HG02938 (cell line): ENCODE measurements around the gene ALDH3A1.

Experiments used
- ATAC-seq: cut with Tn5 transposase; IDR thresholded peaks from one replicate; pipeline ENCODE4 v1.9.1; 2021; ENCODE audit warnings: mild to moderate bottlenecking, moderate library complexity; ENCODE audit not compliant: unreplicated experiment

Gene ALDH3A1

DNA sequence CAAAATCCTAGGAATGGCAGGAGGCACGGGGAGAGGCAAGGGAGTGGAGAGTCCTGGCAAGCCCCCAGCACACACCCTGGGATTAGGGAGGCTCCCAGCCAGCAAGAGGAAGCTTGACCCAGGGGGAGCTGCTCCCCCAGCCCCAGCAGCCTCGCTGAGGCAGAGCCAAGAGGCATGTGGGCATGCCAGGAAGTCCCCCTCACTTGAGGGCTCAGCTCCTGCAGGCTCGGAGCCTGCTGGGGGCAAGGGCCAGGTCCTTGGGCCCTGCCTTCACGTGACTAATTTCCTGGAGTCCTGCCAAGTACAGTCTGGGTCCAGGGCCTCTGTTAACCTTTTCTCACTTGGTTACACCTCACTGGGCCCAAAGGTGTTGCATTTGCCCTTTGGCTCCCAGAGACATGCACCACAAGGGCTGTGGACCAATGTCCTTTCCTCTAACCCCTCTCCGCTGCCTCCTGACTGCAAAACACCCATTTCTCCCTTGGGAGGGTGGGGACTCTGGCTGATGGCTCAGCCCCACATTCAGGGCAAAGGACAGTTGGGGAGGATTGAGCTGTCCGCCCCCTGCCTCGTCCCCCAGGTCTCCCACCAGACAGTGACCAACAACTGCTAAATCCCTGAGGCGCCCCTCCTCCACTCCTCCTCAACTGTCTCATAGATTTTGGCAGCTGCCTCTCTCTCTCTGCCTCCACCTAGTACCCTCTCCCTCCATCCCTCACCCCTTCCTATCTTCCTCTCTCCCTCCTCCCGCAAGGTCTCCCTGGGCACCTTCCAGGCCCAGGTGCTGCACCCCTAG, 27.3 kb downstream of the ALDH3A1 start:
- no peak for ATAC-seq

DNA sequence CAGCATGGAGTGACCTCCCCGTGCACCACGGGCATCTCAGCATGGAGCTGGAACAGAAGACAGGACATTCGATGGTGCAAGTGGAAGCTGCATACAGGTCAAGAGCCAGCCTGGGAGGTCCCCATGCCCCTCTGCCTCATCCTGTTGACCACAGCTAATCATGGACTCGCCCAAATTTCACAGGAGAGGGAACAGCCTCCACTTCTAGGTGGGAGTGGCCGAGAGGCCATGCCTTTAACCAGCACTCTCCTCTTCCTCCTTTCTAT, 28.0 kb downstream of the ALDH3A1 start:
- ATAC-seq: no peak

DNA sequence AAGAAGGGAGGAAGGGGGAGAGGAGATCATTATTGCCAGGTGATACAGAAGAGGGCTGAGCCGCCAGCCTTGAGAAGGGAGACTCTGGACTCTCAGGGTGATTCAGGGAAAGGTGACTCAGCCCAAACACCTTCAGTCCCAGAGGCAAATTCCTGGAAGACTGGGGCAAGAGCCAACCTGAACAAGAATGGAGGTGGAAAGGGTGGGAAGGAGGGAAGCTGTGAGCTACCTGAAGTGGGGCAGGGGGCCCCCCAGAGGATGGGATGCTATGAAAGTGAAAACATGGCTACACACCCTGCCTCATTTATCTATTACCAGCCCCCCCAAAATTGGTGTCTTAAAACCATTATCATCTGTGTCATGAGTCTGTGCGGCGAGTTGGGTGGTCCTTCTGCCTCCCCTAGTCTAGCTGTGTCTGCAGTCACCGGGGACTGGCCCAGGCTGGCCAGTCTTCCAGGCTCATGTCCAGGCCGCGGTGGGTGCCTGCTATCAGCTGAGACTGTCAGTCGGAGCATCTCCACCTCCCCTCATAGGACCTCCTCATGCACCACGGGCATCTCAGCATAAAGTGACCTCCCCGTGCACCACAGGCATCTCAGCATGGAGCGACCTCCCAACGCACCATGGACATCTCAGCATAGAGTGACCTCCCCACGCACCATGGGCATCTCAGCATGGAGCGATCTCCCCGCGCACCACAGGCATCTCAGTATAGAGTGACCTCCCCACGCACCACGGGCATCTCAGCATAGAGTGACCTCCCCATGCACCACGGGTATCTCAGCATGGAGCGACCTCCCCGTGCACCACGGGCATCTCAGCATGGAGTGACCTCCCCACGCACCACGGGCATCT, 28.5 kb downstream of the ALDH3A1 start:
- ATAC-seq: no peak

DNA sequence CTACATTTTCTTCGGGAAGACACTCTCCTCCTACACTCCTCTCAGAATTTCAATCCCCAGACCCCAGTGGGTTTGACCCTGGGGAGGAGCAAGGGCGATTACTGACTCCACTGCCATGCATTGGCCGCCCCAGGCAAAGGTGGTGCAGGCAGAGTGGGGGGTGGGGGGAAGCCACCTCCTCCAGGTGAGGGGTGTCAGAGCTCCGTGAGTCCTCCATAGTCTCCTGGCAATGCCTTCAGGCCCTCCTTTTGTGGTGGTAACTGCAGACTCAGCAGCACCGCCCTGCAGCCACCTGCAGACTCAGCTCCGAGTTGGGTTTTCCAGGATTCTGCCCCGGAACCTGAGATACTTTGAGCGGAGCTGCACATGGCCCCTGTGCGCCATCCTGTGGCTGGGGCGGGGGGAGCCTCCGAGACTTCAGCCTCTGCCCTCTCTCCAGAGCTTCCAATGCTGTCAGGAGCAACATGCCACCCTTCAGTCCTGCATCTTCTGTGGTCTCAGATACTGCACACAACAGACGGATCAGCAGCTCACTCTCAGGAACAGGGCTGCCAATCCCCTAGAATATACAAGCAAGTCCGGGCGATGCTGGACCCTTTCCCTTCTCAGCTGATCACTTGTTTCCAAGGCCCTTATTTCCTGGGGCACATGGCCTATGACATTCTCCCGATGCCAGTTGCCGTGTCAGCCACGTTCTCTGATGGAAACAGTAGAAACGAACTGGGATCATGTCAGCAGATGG, 29.3 kb downstream of the ALDH3A1 start:
- no peak for ATAC-seq

DNA sequence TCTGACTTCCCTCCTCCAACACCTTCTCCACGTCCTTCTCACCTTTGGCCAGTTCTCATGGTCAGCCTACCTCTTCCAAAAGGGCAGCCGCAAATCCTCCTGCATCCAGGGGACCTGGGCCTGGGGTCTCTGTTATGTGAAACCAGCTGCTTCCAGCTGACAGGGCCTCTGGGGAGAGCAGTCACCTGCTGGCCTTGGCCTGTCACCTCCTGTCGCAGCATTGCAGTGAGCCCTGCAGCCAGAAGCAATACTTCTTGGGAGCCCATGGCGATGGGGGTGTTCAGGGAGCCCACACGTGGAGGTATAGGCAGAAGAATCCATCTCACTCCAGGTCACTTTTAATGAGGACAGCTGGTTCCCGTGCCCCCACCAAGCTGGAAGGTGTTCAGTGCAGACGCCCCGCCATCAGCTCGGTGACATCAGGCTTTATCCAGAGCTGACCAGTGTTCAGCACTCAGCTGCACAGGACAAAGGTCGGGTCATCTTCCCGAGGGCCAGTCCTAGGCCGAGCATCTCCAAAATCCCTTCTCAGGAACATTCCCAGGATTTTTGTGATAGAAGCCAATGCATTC, 30.0 kb downstream of the ALDH3A1 start:
- ATAC-seq: no peak

DNA sequence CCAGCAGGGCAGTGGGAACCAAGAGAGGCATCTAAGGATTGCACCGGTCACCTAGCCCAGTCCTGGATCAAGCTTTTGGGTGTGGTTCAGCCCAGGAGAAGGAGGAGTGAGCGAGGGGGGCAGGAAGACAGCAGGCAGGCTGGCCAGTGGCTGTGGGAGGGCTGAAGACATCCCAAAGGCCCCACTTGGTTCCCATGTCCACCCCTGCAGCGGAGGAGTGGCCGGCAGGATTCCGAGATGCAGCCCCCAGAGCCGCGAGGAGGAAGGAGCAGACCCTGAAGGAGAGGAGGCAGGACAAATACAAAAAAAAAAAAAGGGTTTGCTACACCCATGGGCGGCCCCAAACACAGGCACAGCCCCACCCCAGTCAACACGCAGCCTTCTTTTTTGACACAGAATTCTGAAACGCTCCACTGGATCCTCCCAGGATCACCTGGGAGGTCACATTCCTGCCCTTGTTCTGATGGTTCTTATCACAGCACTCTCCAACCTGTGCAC, 30.6 kb downstream of the ALDH3A1 start:
- ATAC-seq: no peak

DNA sequence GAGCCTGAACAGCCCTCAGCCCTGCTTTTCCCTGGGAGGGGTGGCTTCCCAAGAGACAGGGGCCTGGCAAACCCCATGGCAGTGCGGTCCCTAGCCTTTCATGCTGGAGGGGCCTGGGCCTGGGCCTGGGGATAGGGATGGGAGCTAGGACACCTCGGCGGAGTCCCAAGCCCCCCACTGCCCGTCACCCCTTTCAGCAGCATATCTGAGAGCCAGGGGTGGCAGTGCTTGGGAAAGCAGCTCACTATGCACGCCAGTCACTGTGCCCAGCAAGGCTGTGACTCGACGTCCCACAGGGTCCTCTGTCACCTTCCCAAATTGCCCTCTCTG, 31.1 kb downstream of the ALDH3A1 start:
- ATAC-seq: no peak

DNA sequence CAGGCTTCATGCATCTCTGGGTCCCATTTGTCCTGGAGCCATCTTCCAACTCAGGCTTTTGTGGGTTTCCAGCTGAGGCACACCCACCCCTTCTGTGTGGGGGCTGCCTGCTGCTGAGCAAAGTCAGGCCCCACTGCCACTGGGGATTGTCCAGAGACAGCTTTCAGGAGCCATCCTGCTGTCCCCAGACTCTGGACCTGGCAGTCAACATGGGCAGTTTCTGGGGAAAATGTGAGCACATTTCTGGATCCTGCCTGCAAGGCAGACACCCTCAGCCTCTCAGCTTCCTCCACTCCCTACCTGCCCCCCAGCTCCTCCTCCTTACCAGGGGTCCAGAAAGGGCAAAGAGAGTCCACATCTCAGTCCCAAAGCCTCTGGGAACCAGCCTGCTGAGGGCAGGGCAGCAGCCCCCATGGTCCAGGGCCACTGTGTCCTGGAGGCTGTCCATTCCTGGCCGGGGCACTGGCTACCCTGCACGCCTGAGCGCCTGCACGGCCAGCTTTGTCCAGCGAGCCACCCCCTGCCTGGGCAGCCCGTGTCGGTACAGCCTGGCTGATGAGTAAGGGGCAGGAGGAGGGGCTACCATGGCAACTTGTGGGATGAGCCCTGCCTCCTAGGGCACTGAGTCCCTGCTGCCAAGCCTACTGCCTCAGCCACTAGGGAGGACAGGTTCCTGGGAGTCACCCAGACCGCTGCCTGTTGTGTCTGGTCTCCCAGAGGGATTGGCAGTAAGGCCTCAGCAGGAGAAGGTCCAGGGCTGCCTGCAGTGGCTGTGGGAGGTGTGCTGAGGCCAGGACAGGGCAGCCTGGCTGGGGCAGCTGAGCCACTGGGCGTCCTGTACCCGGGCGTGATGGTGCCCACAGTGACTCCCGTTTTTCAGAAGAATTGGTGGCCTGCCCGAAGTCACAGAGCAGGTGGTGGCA, 31.7 kb downstream of the ALDH3A1 start, which contains the start of gene SLC47A2:
Gene SLC47A2, minus strand, starts transcription at position 477 of the 923 bp plus-strand sequence. Its CDS starts 29 bp downstream, at position 448.
- ATAC-seq: no peak

DNA sequence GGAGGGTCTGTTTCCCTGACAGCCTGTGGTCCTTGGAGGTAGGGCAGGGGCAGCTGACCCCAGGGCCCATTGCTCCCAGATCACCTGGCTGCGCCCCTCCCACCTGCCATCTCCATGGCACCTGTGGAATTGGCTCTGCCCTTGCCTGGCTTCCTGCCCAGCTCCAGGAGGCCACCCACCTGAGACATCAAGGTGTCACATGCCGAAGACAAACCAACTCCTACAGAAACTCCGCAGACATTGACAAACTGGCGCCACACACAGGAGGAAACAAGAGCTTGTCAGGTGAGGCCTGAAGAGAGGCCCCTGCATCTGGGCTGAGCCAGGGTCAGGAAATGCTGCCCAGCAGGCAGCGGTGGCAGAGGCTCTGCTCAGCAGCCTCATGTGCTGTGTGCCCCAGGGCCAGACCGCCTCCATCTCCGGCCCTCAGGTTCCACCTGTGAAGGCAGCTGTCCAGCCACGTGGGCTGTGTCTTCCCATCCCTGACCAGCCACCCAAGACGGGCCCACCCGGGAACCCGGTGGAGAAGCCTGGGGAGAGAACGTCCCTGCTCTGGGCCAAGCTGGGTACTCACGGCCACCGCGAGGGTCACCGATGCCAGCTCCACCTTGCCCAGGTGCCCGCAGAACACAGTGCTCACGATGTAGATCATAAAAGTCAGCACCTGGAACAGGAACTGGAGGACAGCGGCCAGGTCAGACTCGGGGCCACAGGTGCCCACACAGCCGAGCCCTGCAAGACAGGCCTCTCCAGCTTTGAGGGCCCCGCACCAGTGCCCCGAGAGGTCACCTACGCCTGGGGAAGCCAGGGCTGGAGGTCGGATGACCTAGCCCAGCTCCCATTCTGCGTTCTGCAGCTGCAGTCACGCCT, 33.3 kb downstream of the ALDH3A1 start:
- no peak for ATAC-seq

DNA sequence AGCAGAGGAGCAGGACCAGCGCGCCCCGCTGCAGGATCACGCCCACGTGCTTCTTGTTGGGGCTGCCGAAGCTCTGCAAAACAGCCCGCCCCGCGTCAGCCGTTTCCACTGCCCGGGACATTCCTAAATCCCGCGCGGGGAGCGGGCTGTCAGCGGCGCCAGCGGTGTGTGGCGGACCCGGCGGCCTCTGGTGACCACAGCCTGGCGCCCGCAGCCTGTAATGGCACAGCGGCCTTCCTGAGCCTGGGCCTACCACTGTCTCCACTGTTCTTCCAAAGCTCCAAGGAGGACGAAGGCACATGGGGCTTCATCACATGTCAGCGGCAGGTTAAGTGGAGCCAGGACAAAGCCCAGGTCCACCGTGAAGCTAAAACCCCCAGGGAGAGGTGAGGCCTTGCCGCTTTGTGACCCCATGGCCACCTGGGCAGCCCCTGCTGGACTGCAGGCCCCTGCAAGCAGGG, 34.2 kb downstream of the ALDH3A1 start:
- ATAC-seq: no peak

DNA sequence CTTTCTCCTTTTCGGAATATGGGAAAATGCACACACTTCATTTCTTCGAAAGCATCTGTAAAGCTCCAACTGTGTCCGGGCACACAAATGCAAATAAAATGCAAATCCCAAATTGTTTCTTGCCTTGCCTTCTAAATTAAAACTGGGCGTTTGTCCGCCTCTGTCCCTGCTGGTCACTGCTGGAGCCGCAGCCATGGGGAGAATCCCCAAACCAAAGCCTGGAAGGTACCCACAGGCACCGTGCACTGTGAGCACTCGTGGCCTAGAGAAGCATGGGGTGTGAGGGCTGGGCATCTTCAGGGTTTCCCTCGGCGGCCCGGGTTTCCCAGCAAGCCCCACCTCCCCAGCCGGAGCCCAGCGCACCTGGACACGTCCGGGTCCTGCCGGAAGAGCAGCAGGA, 34.6 kb downstream of the ALDH3A1 start:
- no peak for ATAC-seq

DNA sequence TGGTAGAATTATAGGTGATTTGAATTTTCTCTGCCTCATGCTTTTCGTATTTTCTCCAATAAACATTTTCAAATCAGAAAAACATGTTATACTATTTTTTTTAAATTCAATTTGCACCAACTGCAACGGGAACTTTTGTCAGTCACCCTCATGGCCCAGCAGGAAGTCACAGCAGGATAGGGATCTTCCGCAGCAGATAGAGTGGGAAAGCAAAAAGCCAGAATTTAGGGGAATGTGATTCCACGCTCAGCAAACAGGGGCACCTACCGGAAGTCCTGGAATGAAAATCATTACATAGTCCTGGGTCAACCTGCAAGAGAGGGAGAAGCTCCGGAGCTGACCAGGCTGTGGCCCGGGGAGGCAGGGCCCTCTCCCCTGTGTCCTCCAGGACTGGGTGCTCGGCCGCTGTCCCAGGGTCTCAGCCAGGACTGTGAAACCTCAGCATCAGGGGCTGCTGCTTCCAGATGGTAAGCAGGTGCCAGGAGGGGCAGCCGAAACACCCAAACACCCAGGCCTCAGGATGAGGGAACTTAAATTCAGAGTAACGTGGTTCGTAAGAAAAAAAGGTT, 35.6 kb downstream of the ALDH3A1 start:
- ATAC-seq: no peak

DNA sequence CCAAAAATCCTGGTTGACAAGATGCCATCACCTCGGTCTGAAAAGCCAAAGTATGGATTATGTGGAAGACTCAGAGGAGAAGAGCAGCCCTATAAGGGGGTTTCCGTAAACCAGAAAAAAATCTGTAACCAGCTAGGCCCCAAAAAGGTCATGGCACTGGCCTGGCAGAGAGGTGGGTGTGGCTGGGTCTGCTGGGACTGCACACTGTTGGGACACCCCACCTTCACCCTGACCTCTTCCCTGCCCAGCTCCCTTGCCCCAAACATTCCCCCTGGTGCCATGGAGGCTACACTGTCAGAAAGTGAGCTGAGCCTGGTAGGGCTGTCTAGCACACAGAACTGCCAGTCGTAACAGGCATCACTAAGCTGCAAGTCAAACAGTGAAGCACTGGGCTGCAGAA, 38.3 kb downstream of the ALDH3A1 start:
- ATAC-seq: no peak

DNA sequence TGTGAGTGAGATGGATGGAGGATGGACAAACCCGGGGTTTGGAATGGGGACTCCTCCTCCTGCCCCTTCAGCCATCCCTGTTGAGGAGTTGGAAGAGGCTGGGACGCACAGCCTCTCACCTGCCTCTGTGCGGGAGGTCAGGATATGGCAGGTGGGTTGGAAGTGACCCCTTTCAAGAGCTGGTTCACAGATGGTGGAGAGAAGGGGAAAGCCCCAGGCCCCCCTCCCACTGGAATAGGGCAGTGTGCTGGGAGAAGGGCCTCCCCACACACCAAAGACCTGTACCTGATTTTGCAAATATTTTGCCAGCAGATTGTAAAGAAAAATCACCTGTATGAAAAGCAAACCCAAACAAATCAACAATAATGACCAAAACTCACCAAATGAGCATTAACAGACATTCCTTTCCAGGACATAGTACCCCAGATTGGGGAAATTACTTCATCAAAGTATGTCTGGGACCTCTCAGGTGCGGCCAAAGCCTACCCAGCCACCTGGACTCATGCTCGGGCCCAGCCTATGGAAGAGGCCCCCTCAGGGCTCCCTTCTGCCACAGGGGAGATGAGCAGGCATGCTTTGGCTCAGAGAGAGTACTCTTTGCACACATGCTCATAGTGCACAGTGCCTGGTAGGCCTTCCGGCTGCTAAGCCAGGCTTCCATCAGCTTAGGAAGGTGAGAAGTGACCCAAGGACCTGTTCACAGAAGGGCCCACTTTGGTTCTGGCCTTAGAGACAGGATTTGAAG, 39.5 kb downstream of the ALDH3A1 start:
- no peak for ATAC-seq

DNA sequence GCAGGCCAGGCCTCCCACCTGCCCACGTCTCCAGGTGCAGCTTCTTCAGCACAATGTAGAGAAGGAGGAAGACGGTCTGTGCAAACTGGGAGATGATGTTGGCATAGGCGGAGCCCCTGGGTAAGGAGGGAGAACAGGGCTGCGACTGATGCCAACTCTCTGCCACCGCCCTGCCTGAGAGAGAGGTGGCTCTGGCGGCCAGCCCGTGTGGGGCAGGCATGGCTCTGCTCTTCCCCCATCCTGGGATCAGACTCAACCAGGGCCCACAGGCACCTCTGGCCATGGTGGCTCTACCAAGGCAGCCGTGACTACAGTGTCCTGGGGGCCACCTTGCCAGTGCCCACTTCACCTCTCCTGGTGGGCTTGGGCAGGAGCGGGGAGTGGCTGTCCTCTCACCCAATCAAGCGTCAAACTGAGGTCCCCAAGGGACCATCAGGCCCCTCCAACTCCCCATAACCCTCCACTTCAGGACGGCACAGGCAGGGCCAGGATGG, 40.3 kb downstream of the ALDH3A1 start:
- ATAC-seq: no peak

DNA sequence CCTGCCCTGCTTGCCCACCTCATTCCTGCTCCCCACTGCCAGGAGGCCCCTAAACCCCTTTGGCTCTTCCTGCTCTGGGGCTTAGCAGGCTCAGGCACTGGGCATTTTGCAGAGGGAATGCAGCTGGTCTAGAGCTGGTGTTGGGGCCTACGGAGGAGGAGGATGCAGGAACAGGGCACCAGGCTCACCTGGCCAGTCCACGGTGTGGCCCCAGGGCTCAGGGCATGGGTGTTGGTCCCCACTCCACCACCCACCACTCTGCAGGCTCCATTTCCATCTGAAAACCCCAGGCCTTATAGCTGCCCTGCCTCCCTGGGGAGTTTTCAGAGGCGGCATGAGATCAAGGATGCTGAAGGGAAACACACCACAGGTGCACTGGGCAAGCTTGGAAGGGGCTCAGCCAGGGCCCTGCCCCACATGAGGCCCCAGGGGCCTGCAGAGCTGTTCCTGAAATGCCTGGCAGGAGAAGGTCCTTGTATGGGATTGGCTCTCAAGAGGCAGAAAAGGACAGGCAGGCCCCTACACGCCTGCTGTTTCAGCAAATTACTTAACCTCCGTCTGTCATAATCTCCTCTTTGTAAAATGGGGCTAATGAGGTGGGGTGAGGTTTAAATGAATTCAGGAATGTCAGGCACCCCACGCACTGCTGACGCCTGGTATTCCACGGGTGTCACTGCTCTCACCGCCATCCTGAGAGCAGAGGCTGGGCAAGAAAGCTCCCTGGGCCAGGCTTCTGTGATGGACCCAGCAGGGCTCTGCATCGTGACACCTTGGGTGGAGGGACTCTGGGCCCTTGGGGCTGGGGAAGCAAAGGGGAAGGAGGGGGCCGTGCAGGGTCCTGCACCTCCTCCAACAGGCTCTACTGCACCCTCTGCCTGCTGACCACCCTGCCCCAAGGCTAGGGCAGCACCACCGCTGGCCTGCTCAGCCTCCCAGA, 41.0 kb downstream of the ALDH3A1 start:
- no peak for ATAC-seq
